Measurements from ENCODE around the gene TRAF3IP1. TPM values are rescaled to one million over a fixed set of nuclear protein-coding genes. Genes with fewer than 3 reads are reported as not detected.
"Not testable (repeated sequence)": the region's sequence is repeated elsewhere in the genome, so short reads cannot be mapped to it uniquely, and the experiment has no call there.

TRAF3IP1 gene
- total RNA-seq, 1 experiment from 2014 or later, result 16.0 TPM

GRCh38 chr2:238361877-238362276 is 41.6 kb downstream of the TRAF3IP1 start:
- Histone ChIP-seq H3K4me2 (ENCODE audit: low read depth, low read length, poor library complexity, severe bottlenecking) (no peak overlapping the region), H3K27ac (ENCODE audit: low read length) (no peak overlapping the region), H4K20me1 (ENCODE audit: insufficient read depth, low read depth, low read length) (no peaks in the 10 kb centered on the region), H3K27me3 (ENCODE audit: low read length) (no peaks in the 10 kb centered on the region), H2AFZ (ENCODE audit: low read length) (no peak overlapping the region), H3K36me3 (ENCODE audit: insufficient read depth, low read length) (peaks cover 18% of the 10 kb centered on the region), H3K9me3 (ENCODE audit: low read length) (0 out of 2 replicates have a peak, but pooled peaks cover 5% of the 10 kb centered on the region), H3K79me2 (ENCODE audit: low read length) (no peaks in the 10 kb centered on the region), H3K9ac (ENCODE audit: low read length) (no peak overlapping the region), H3K4me3 (ENCODE audit: low read length) (no peak overlapping the region), H3K4me1 (ENCODE audit: low read length) (no peaks in the 10 kb centered on the region), H3K9me2 (replicated peaks; ENCODE audit: insufficient read depth, low read length) (no peaks in the 10 kb centered on the region)
- DNase-seq, result peak; percentile 36

- no peak overlapping the region for H3K4me2 ChIP-seq (ENCODE audit: low read depth, low read length, poor library complexity, severe bottlenecking)
- H3K36me3 ChIP-seq (ENCODE audit: insufficient read depth, low read length), result peaks cover 18% of the 10 kb centered on the region
- H3K4me1 ChIP-seq (ENCODE audit: low read length), result no peaks in the 10 kb centered on the region
- no peaks in the 10 kb centered on the region for H3K9me2 ChIP-seq (replicated peaks; ENCODE audit: insufficient read depth, low read length)
- H3K27ac ChIP-seq (ENCODE audit: low read length), result no peak overlapping the region
- H3K9ac ChIP-seq (ENCODE audit: low read length), result no peak overlapping the region
- H3K27me3 ChIP-seq (ENCODE audit: low read length), result no peaks in the 10 kb centered on the region
- no peak for DNase-seq
- H3K4me3 ChIP-seq (ENCODE audit: low read length), result no peak overlapping the region
- H2AFZ ChIP-seq (ENCODE audit: low read length), result no peak overlapping the region
- H4K20me1 ChIP-seq (ENCODE audit: insufficient read depth, low read depth, low read length), result no peaks in the 10 kb centered on the region
- H3K79me2 ChIP-seq (ENCODE audit: low read length), result no peaks in the 10 kb centered on the region
- 0 out of 2 replicates have a peak, but pooled peaks cover 5% of the 10 kb centered on the region for H3K9me3 ChIP-seq (ENCODE audit: low read length)
Observed at GRCh38 chr2:238362626-238363025, 42.3 kb downstream of the TRAF3IP1 start.

GRCh38 chr2:238369591-238370040 is 49.3 kb downstream of the TRAF3IP1 start:
- H3K9ac ChIP-seq (ENCODE audit: low read length), result no peak overlapping the region

GRCh38 chr2:238370094-238370822 is 49.9 kb downstream of the TRAF3IP1 start:
- DNase-seq, result peak; percentile 12
- H3K27ac ChIP-seq (ENCODE audit: low read length), result no peak overlapping the region
- no peak overlapping the region for H2AFZ ChIP-seq (ENCODE audit: low read length)
- peaks cover 3% of the 10 kb centered on the region; the same call in 1 of the 2 replicates for H3K4me1 ChIP-seq (ENCODE audit: low read length)
- H3K4me2 ChIP-seq (ENCODE audit: low read depth, low read length, poor library complexity, severe bottlenecking), result no peak overlapping the region
- no peak overlapping the region for H3K4me3 ChIP-seq (ENCODE audit: low read length)
- no peaks in the 10 kb centered on the region for H3K36me3 ChIP-seq (ENCODE audit: insufficient read depth, low read length)
- no peaks in the 10 kb centered on the region for H3K79me2 ChIP-seq (ENCODE audit: low read length)
- H3K9me2 ChIP-seq (replicated peaks; ENCODE audit: insufficient read depth, low read length), result no peaks in the 10 kb centered on the region
- no peaks in the 10 kb centered on the region for H3K9me3 ChIP-seq (ENCODE audit: low read length)
- H3K9ac ChIP-seq (ENCODE audit: low read length), result no peak overlapping the region
- H4K20me1 ChIP-seq (ENCODE audit: insufficient read depth, low read depth, low read length), result no peaks in the 10 kb centered on the region
- no peaks in the 10 kb centered on the region for H3K27me3 ChIP-seq (ENCODE audit: low read length)

More at GRCh38 chr2:238369591-238370040, 49.3 kb downstream of the TRAF3IP1 start:
- Histone ChIP-seq H3K79me2 (ENCODE audit: low read length) (no peaks in the 10 kb centered on the region), H3K4me3 (ENCODE audit: low read length) (no peak overlapping the region), H2AFZ (ENCODE audit: low read length) (no peak overlapping the region), H3K9me2 (replicated peaks; ENCODE audit: insufficient read depth, low read length) (no peaks in the 10 kb centered on the region), H3K9me3 (ENCODE audit: low read length) (no peaks in the 10 kb centered on the region), H4K20me1 (ENCODE audit: insufficient read depth, low read depth, low read length) (no peaks in the 10 kb centered on the region), H3K4me1 (ENCODE audit: low read length) (peaks cover 3% of the 10 kb centered on the region; the same call in 1 of the 2 replicates), H3K36me3 (ENCODE audit: insufficient read depth, low read length) (no peaks in the 10 kb centered on the region), H3K27ac (ENCODE audit: low read length) (no peak overlapping the region), H3K4me2 (ENCODE audit: low read depth, low read length, poor library complexity, severe bottlenecking) (no peak overlapping the region), H3K27me3 (ENCODE audit: low read length) (no peaks in the 10 kb centered on the region)
- no peak for DNase-seq

GRCh38 chr2:238370823-238371372 is 50.6 kb downstream of the TRAF3IP1 start:
- Histone ChIP-seq H3K27me3 (ENCODE audit: low read length) (no peaks in the 10 kb centered on the region), H2AFZ (ENCODE audit: low read length) (no peak overlapping the region), H3K9me3 (ENCODE audit: low read length) (no peaks in the 10 kb centered on the region), H3K9me2 (replicated peaks; ENCODE audit: insufficient read depth, low read length) (no peaks in the 10 kb centered on the region), H3K27ac (ENCODE audit: low read length) (no peak overlapping the region), H3K4me2 (ENCODE audit: low read depth, low read length, poor library complexity, severe bottlenecking) (no peak overlapping the region), H3K36me3 (ENCODE audit: insufficient read depth, low read length) (no peaks in the 10 kb centered on the region), H4K20me1 (ENCODE audit: insufficient read depth, low read depth, low read length) (no peaks in the 10 kb centered on the region), H3K4me1 (ENCODE audit: low read length) (peaks cover 3% of the 10 kb centered on the region; the same call in 1 of the 2 replicates), H3K9ac (ENCODE audit: low read length) (no peak overlapping the region), H3K79me2 (ENCODE audit: low read length) (no peaks in the 10 kb centered on the region), H3K4me3 (ENCODE audit: low read length) (no peak overlapping the region)
- DNase-seq, result peak; percentile 86

GRCh38 chr2:238372277-238372676 is 52.0 kb downstream of the TRAF3IP1 start:
- H3K9me3 ChIP-seq (ENCODE audit: low read length); H3K27me3 ChIP-seq (ENCODE audit: low read length); H3K36me3 ChIP-seq (ENCODE audit: insufficient read depth, low read length); H2AFZ ChIP-seq (ENCODE audit: low read length); H3K4me1 ChIP-seq (ENCODE audit: low read length); DNase-seq; H3K4me2 ChIP-seq (ENCODE audit: low read depth, low read length, poor library complexity, severe bottlenecking); H3K79me2 ChIP-seq (ENCODE audit: low read length); H4K20me1 ChIP-seq (ENCODE audit: insufficient read depth, low read depth, low read length); H3K27ac ChIP-seq (ENCODE audit: low read length); H3K9ac ChIP-seq (ENCODE audit: low read length); H3K4me3 ChIP-seq (ENCODE audit: low read length); H3K9me2 ChIP-seq (replicated peaks; ENCODE audit: insufficient read depth, low read length): not testable (repeated sequence)

- DNase-seq, result no peak
- H3K79me2 ChIP-seq (ENCODE audit: low read length), result peaks cover 3% of the 10 kb centered on the region; the same call in 1 of the 2 replicates
- H4K20me1 ChIP-seq (ENCODE audit: insufficient read depth, low read depth, low read length), result no peaks in the 10 kb centered on the region
- H3K9me3 ChIP-seq (ENCODE audit: low read length), result no peaks in the 10 kb centered on the region
- no peaks in the 10 kb centered on the region for H3K27me3 ChIP-seq (ENCODE audit: low read length)
- no peak overlapping the region for H3K9ac ChIP-seq (ENCODE audit: low read length)
- H2AFZ ChIP-seq (ENCODE audit: low read length), result no peak overlapping the region
- no peaks in the 10 kb centered on the region for H3K4me1 ChIP-seq (ENCODE audit: low read length)
- no peaks in the 10 kb centered on the region for H3K9me2 ChIP-seq (replicated peaks; ENCODE audit: insufficient read depth, low read length)
- no peak overlapping the region for H3K4me2 ChIP-seq (ENCODE audit: low read depth, low read length, poor library complexity, severe bottlenecking)
- no peak overlapping the region for H3K27ac ChIP-seq (ENCODE audit: low read length)
- H3K36me3 ChIP-seq (ENCODE audit: insufficient read depth, low read length), result no peaks in the 10 kb centered on the region
- H3K4me3 ChIP-seq (ENCODE audit: low read length), result no peak overlapping the region
Observed at GRCh38 chr2:238376884-238377391, 56.6 kb downstream of the TRAF3IP1 start.

- Histone ChIP-seq H3K27ac (ENCODE audit: low read length) (no peak overlapping the region), H3K9me3 (ENCODE audit: low read length) (no peaks in the 10 kb centered on the region), H2AFZ (ENCODE audit: low read length) (no peak overlapping the region), H3K4me2 (ENCODE audit: low read depth, low read length, poor library complexity, severe bottlenecking) (no peak overlapping the region), H3K36me3 (ENCODE audit: insufficient read depth, low read length) (no peaks in the 10 kb centered on the region), H3K4me1 (ENCODE audit: low read length) (no peaks in the 10 kb centered on the region), H3K4me3 (ENCODE audit: low read length) (no peak overlapping the region), H3K27me3 (ENCODE audit: low read length) (no peaks in the 10 kb centered on the region), H3K9ac (ENCODE audit: low read length) (no peak overlapping the region), H3K79me2 (ENCODE audit: low read length) (peaks cover 3% of the 10 kb centered on the region; the same call in 1 of the 2 replicates), H3K9me2 (replicated peaks; ENCODE audit: insufficient read depth, low read length) (no peaks in the 10 kb centered on the region), H4K20me1 (ENCODE audit: insufficient read depth, low read depth, low read length) (no peaks in the 10 kb centered on the region)
- no peak for DNase-seq
Observed at GRCh38 chr2:238378230-238379095, 58.1 kb downstream of the TRAF3IP1 start.

Data from Karpas-422 (cell line).